HepG2 (cell line): ENCODE data around the gene ACSL4. TPM values are rescaled to one million over a fixed set of nuclear protein-coding genes. Genes with fewer than 3 reads are reported as not detected.

Experiments
- ATAC-seq: fragments of 200-7000 bp; cut with Tn5 transposase; 3 replicates; pipeline ENCODE4 v1.9.1; 2020; ENCODE audit warnings: mild to moderate bottlenecking, moderate library complexity
- BruUV-seq: library from RNA; stranded (reverse); fragments of 400-500 nt; replicated peaks from 2 replicates; lab custom pipeline; 2021; lab: Mats Ljungman, UMichigan
- CTCF ChIA-PET: fragments of 300-600 bp; formaldehyde crosslinking; extraction: SDS; loops from one replicate; lab custom pipeline; 2021; ENCODE audit warnings: low total read pairs, inconsistent platforms, low intra/inter-chr PET ratio; lab: Yijun Ruan, JAX
- POLR2A ChIA-PET: fragments of 350-600 bp; sonication (Branson Sonifier 250); formaldehyde crosslinking; loops from one replicate; lab custom pipeline; 2020; ENCODE audit warnings: antibody characterized with exemption, inconsistent platforms; lab: Yijun Ruan, JAX
- DNase-seq: peaks from one replicate; pipeline ENCODE4 v3.0.0-alpha.2; 2015; ENCODE audit warnings: low spot score
- FAIRE-seq: peaks from 3 replicates; lab custom pipeline; 2011; peaks lifted over from hg19 to GRCh38; lab: Jason Lieb, UNC
- H2AFZ ChIP-seq: one replicate; pipeline ENCODE4 v1.6.1; 2011; ENCODE audit warnings: low read length, inconsistent platforms
- H3K27ac ChIP-seq: fragments of 300-600 bp; 3 replicates; pipeline ENCODE4 v1.8.0; 2011; ENCODE audit warnings: mixed run types, mild to moderate bottlenecking, mixed read lengths, low read length, inconsistent platforms; ENCODE audit not compliant: insufficient read depth; ENCODE audit errors: extremely low read length
- H3K27me3 ChIP-seq, 2 experiments: fragments of 200-600 bp in 1 of 2; 2 replicates in 1 of 2; 3 replicates in 1 of 2; pipeline versions ENCODE4 v1.6.0 to v1.8.0; 2011; ENCODE audit warnings: low read length in 2 of 2, mild to moderate bottlenecking in 2 of 2, moderate library complexity in 2 of 2, inconsistent platforms in 1 of 2; ENCODE audit not compliant: insufficient read depth in 2 of 2, control insufficient read depth in 1 of 2
- H3K36me3 ChIP-seq, 2 experiments: fragments of 200-600 bp in 1 of 2; replicated peaks in 1 of 2; 2 replicates in 1 of 2; 3 replicates in 1 of 2; pipeline versions ENCODE4 v1.5.1 to v1.8.0; 2011; ENCODE audit warnings: low read length in 2 of 2, inconsistent platforms in 1 of 2; ENCODE audit not compliant: insufficient read depth in 2 of 2, control insufficient read depth in 1 of 2
- H3K4me1 ChIP-seq: 2 replicates; pipeline ENCODE4 v1.5.1; 2012; ENCODE audit warnings: low read length, inconsistent platforms; ENCODE audit not compliant: insufficient read depth
- H3K4me2 ChIP-seq: 2 replicates; pipeline ENCODE4 v1.6.0; 2011; ENCODE audit warnings: low read depth, low read length, inconsistent platforms
- H3K4me3 ChIP-seq, 3 experiments: fragments of 200-600 bp in 1 of 3; sonication (generic), shearing (Covaris generic) in 1 of 3; replicated peaks in 1 of 3; 2 replicates each; pipeline ENCODE4 v1.5.1; 2011 to 2016; ENCODE audit warnings: low read length in 3 of 3, inconsistent platforms in 2 of 3, low read depth in 2 of 3, mild to moderate bottlenecking in 2 of 3, control low read depth in 1 of 3, mixed read lengths in 1 of 3; ENCODE audit not compliant: insufficient read depth in 1 of 3
- H3K79me2 ChIP-seq: one replicate; pipeline ENCODE4 v1.6.1; 2011; ENCODE audit warnings: low read length, inconsistent platforms; ENCODE audit not compliant: insufficient read depth
- H3K9ac ChIP-seq: 2 replicates; pipeline ENCODE4 v1.6.0; 2011; ENCODE audit warnings: mild to moderate bottlenecking, low read depth, low read length, inconsistent platforms; ENCODE audit not compliant: insufficient read depth
- H3K9me3 ChIP-seq: 2 replicates; pipeline ENCODE4 v1.5.1; 2012; ENCODE audit warnings: mild to moderate bottlenecking, low read length
- H4K20me1 ChIP-seq: 2 replicates; pipeline ENCODE4 v1.6.0; 2011; ENCODE audit warnings: inconsistent platforms, mild to moderate bottlenecking, low read length, moderate library complexity; ENCODE audit not compliant: insufficient read depth
- HMG20B ChIP-seq: conservative IDR thresholded peaks from 2 replicates; pipeline ENCODE4 v1.6.1; 2016; ENCODE audit warnings: missing genetic modification reagents, missing compliant biosample characterization
- MLLT10 ChIP-seq: sonication (generic); formaldehyde crosslinking; IDR thresholded peaks from 2 replicates; pipeline ENCODE4 v1.4.0; 2020; ENCODE audit warnings: missing genetic modification reagents
- POLR2G ChIP-seq: fragments of 200-400 bp; formaldehyde crosslinking; IDR thresholded peaks from 2 replicates; pipeline ENCODE4 v1.6.1; 2018; ENCODE audit warnings: mild to moderate bottlenecking, low read depth, low read length, moderate library complexity
- ZFP41 ChIP-seq: sonication (generic); formaldehyde crosslinking; IDR thresholded peaks from 2 replicates; pipeline ENCODE4 v1.4.0; 2020; ENCODE audit warnings: mild to moderate bottlenecking, missing genetic modification reagents, borderline replicate concordance
- WGBS: methylation state at CpG from one replicate; pipeline ENCODE4 v1.1.6; 2017; ENCODE audit warnings: low lambda C conversion rate; 5-methylcytosine and 5-hydroxymethylcytosine counted together
- in situ Hi-C: cut with HindIII; loops from 2 replicates; pipeline ENCODE4 v1.10.0; 2017; ENCODE audit warnings: low pct_unique_long_range_greater_than_20kb; ENCODE audit not compliant: extremely low pct_ligation_motif_present
- intact Hi-C: fragments of 100-400 bp; cut with micrococcal nuclease; formaldehyde crosslinking; loops from one replicate; pipeline ENCODE4 v1.10.0; 2022; ENCODE audit not compliant: unreplicated experiment
- polyA plus RNA-seq, 8 experiments: library from polyadenylated mRNA; depleted of rRNA in 3 of 8; stranded (reverse) in 7 of 8; unstranded in 1 of 8; fragments of >200 nt; fragmentation: Illumina TruSeq in 4 of 8; extraction: Trizol in 4 of 8; gene quantifications; 2 replicates each; pipeline versions ENCODE4 v1.2.1 to v1.2.3, GENCODE V29; 2011 to 2016; ENCODE audit warnings: low read depth in 4 of 8, missing spikeins in 1 of 8, mixed read lengths in 1 of 8; ENCODE audit not compliant: insufficient read depth in 1 of 8
- total RNA-seq, 5 experiments: library from RNA; depleted of rRNA; stranded (reverse); fragments of >200 nt; fragmentation: Illumina TruSeq; extraction: Trizol; gene quantifications; 2 replicates each; pipeline ENCODE4 v1.2.3, GENCODE V29; 2016; ENCODE audit warnings: low read depth in 1 of 5

The ACSL4 gene
- total and polyA plus RNA-seq, 2 of the 13 experiments (the other 11 are each of a cell fraction or from before 2014, with no cell fraction given): 207 to 316 TPM

GRCh38 chrX:109732017-109732801 lies 848 bp downstream of the ACSL4 start:
- POLR2A ChIA-PET: interaction anchor here (1.0 to 2.6 kb wide), 8 partner anchors 8 to 125 kb away, joined by 3 to 17 read pairs (median 5); no protein-coding TSS in a partner anchor

GRCh38 chrX:109728173-109728535 lies 4.9 kb downstream of the ACSL4 start:
- 0 out of 5 replicates have a peak, but pooled peaks cover 0 to 2% of the 10 kb centered on the region in 2 experiments for H3K36me3 ChIP-seq
- FAIRE-seq (no peak), ATAC-seq (no peak), DNase-seq (no peak)
- peak overlapping the region; percentile 75 for H3K4me2 ChIP-seq
- no peaks in the 10 kb centered on the region; a peak in 1 of 5 replicates for H3K27me3 ChIP-seq
- H3K79me2 ChIP-seq: peaks cover 89% of the 10 kb centered on the region
- peak overlapping the region; percentile 65 for H3K27ac ChIP-seq
- H3K4me3 ChIP-seq: peak overlapping the region; percentile 54 to 89 (median 61); a peak in 5 of 6 replicates
- H3K4me1 ChIP-seq: peaks cover 32% of the 10 kb centered on the region
- ChIA-PET CTCF (no interaction called here), POLR2A (interaction anchor here (1.8 kb wide), 1 partner anchor 129 kb away, joined by 6 read pairs; no protein-coding TSS in a partner anchor)
- H2AFZ ChIP-seq: no peak overlapping the region
- no peak for TF ChIP-seq HMG20B
- H4K20me1 ChIP-seq: peaks cover 26% of the 10 kb centered on the region; the same call in 1 of the 2 replicates
- H3K9me3 ChIP-seq: no peaks in the 10 kb centered on the region
- BruUV-seq: no TSS peak
- intact Hi-C loops: no loop called here
- H3K9ac ChIP-seq: peak overlapping the region; percentile 60
- in situ Hi-C loops: no loop called here
- WGBS: 27% methylated on average over 1 of the region's 1 CpG

More at GRCh38 chrX:109732017-109732801, 848 bp downstream of the ACSL4 start:
- no TSS peak for BruUV-seq
- peaks cover 44% of the 10 kb centered on the region for H3K4me1 ChIP-seq
- peak overlapping the region; percentile 98 for H3K9ac ChIP-seq
- in situ Hi-C loops: loop anchor here (10.0 kb wide), 3 partner anchors 93 to 153 kb away; no protein-coding TSS in a partner anchor
- no peak for FAIRE-seq
- H3K9me3 ChIP-seq: no peaks in the 10 kb centered on the region
- peak overlapping the region; percentile 85 to 91 (median 89) for H3K4me3 ChIP-seq
- no peak overlapping the region for H2AFZ ChIP-seq
- CTCF ChIA-PET: no interaction called here
- intact Hi-C loops: no loop called here
- peaks cover 82% of the 10 kb centered on the region for H3K79me2 ChIP-seq
- H3K27me3 ChIP-seq: no peaks in the 10 kb centered on the region; a peak in 1 of 5 replicates
- H4K20me1 ChIP-seq: peaks cover 3% of the 10 kb centered on the region; the same call in 1 of the 2 replicates
- WGBS: under 1% methylated on average over 13 of the region's 21 CpGs
- H3K36me3 ChIP-seq: 0 out of 5 replicates have a peak, but pooled peaks cover 0 to 2% of the 10 kb centered on the region in 2 experiments
- peak overlapping the region; percentile 44 for H3K4me2 ChIP-seq
- peak; percentile 37 for ATAC-seq
- H3K27ac ChIP-seq: peak overlapping the region; percentile 91
- peak; percentile 19; the same call in 1 of the 2 replicates for TF ChIP-seq POLR2G
- 0 out of 2 replicates have a peak, but pooled peaks have one; percentile 65 for TF ChIP-seq MLLT10 (CRISPR knock-in tag)
- no peak for TF ChIP-seq ZFP41 (CRISPR knock-in tag)
- TF ChIP-seq, all 625 proteins: peak for 2
- no peak for DNase-seq
